ENCODE measurements around the gene BICD1.

GRCh38 chr12:32151086-32151485, 44.4 kb downstream of the BICD1 start:
- TF ChIP-seq CTCF (conservative IDR thresholded peaks at IDR 0.05) (no peak), EZH2 (IDR thresholded peaks at IDR 0.05; ENCODE audit: low read depth) (no peak)

All from PC-9 (cell line).